Fibroblast of peridontal ligament (primary cell): ENCODE measurements around the gene TAL2.

Source experiments
- DNase-seq: peaks from one replicate; pipeline ENCODE4 v3.0.0-alpha.2; 2010; ENCODE audit errors: extremely low read depth

The TAL2 gene

GRCh38 chr9:105662184-105663104 lies at the start of gene TAL2:
Gene TAL2, plus strand, starts transcription at chr9:105662457. Its CDS starts 40 bp downstream, at chr9:105662497.
- no peak for DNase-seq

GRCh38 chr9:105621001-105621400 lies 41.3 kb upstream of the TAL2 start:
- no peak for DNase-seq

DNA sequence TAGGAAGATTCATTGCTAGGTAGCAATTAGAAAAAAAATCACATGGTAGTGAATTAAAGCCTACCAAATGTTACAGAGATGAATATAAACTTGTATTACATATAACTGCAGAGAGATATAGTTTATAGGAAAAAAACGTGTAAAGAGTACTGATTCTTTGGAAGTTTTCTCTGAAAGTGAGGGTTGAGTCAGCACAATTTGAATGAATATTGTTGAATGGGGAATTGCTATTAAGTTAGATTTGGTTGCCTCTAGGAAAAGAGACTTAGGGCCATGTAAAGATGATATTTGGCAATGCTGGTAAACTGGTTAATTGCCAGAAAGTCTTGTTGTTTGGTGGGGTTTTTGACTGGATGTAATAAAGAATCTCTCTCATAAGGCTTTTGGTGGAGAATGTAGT lies 37.2 kb upstream of the TAL2 start:
- no peak for DNase-seq

DNA sequence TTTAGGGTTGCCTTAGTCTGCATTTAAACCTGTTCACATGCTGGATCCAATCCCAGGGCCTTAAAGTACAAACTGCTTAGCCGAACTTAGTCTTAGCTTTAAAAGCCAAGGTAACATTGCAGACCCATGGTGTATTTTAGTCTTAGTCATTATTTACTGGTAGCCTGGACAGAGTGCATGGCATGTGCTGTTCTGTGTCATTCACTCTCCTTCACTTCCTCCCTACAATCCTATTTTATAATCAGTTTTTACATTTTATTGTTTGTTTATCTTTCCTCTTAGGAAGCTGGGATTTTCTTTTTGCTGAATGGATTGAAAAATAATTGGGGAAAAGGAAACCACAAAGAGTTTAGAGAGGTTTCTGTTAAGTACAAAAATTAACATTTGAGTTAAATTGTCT lies 29.4 kb upstream of the TAL2 start:
- DNase-seq, result no peak

GRCh38 chr9:105633411-105633810 lies 28.8 kb upstream of the TAL2 start:
- no peak for DNase-seq

DNA sequence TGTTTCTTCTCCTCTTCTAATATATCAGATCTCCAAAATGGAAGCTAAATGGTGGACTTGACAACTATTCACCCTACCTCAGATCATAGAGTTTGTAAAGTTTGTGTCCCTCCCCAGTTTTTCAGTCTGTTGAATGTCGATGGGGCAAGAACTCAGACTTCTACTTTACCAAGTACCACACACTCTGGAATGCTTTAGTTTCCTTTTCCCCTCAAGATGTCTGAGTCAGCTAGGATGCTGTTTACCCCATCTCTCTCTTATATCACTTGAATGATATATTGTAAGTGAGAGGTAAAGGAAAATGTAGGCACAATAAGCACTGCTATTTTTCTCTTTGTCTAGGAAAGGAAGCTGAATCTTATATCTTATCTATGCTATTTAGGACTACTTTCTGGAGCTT lies 25.9 kb upstream of the TAL2 start:
- no peak for DNase-seq

GRCh38 chr9:105637787-105638395 lies 24.4 kb upstream of the TAL2 start:
- DNase-seq, result peak; percentile 12

DNA sequence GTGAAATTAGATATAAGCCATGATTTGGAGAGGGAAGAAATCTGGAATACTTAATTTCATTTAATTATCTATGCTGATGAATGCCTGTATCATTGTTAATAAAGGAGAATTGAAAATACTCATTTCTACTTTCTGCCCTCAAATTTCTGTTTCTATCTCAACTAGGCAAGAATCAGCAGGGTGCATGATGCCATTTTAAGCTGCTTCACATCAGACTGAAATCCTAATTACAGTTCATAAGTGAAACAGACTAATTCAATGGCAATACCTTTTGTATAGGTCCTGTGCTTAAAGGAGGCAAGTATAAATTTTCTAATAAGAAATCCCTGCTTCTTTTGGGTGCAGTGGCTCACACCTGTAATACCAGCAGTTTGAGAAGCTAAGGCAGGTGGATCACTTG lies 22.3 kb upstream of the TAL2 start:
- DNase-seq, result no peak

DNA sequence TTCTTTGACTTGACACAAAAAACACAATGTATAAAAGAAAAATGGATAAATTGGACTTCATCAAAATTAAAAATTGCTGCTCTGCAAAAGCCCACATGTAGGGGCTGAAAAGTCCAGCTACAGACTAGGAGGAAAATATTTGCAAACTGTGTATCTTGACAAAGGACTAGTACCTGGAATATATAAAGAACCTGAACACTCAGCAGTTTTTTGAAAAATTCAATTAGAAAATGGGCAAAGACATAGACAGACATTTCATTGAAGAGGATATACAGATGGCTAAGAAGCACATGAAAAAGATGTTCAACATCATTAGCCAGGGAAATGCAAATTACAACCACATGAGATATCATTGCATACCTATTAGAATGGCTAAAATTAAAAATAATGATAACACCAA lies 18.5 kb upstream of the TAL2 start:
- DNase-seq, result no peak

- no peak for DNase-seq
Measured at GRCh38 chr9:105646879-105647594, 15.2 kb upstream of the TAL2 start.

GRCh38 chr9:105647595-105648349 lies 14.5 kb upstream of the TAL2 start:
- no peak for DNase-seq

- DNase-seq, result no peak
Measured at GRCh38 chr9:105651806-105652205, 10.5 kb upstream of the TAL2 start.

GRCh38 chr9:105656131-105656921 lies 5.9 kb upstream of the TAL2 start:
- no peak for DNase-seq

GRCh38 chr9:105658351-105658750 lies 3.9 kb upstream of the TAL2 start:
- no peak for DNase-seq

- no peak for DNase-seq
Measured at GRCh38 chr9:105661011-105661410, 1.2 kb upstream of the TAL2 start.

DNA sequence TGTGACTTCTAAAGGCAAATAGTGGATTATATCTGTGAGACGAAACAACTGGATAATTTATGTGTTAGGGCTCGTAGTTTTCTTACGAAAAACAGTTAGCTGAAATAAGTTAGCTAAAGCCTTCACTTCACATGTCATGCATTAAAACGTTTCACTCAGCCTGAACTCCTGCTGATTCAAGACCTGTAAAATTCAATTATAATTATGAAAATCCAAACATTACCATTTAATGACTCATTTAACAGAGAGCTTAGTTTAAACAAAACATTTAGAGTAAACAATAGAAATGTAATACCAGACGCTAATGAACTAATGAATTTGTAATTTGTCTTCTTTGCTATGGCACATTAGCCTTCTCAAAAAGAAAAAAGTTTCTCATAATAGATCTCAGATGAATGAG lies 1.7 kb downstream of the TAL2 start:
- no peak for DNase-seq

DNA sequence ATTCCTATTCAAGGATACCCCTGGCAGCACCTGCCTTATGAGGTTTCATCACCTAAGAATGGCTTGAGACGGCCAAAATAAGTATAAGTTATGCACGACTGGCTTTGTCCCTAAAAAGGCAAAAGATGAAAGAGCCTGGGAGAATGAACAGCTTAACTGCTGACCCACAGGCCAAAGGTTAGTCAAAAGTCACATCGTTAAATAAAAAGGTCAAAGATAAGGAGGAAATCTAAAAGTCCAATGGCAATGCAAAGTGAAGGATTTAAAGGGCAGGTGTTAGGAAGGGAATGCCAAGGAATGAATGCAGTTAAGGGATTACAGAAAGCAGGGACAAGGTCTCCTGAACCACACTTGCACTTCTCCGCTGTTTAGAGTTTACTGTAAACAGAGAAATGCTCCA lies 5.6 kb downstream of the TAL2 start:
- no peak for DNase-seq

- DNase-seq, result no peak
Measured at GRCh38 chr9:105670315-105670714, 8.1 kb downstream of the TAL2 start.

DNA sequence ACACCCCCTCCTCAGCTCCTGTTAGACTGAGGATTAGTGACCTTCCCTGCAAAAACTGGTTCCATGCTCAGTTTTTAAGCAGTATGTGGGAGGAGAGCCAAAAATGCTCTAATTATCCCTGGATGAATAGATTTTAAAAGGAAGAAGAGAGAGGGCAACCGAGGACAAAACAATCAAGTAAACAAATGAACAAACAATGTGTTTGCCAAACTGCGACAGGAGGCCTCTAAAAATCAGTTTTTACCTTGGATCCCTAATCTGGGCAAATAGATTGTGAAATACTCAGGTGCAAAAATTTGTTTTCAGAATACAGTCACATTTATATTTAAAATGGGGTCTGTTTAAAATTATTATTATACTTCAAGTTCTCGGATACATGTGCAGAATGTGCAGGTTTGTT lies 8.5 kb downstream of the TAL2 start:
- DNase-seq, result no peak

DNA sequence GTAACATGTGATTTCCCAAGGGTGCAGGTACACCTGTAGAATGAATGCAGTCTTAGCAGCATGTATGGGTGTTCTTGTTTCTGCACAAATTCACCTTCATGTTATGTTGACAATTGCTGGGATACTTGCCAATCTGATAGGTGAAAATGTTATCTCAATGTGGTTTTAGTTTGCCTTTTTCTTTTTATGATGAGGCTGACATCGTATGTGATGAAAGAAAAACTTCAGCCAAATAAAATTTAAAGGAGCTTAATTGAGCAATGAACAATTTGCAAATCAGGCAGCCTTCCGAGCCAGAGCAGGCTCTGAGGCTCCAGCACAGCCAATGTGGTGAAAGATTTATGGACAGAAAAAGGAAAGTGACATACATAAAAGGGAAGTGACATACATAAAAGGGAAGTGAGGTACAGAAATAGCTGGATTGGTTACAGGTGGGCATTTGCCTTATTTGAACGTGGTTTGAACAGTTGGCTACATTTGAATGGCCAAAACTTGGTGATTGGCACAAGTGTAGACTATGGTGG lies 10.5 kb downstream of the TAL2 start:
- no peak for DNase-seq

- no peak for DNase-seq
Measured at GRCh38 chr9:105673850-105674387, 11.7 kb downstream of the TAL2 start.
